Kidney (tissue), 14 donors: Measurements from ENCODE around the gene LBX1. TPM values are rescaled to one million over a fixed set of nuclear protein-coding genes. Genes with fewer than 3 reads are reported as not detected.

Source experiments
- DNase-seq, 5 donors: peaks; one replicate each; pipeline ENCODE4 v3.0.0-alpha.2; 2013 to 2020
- FAIRE-seq: peaks from 2 replicates; lab custom pipeline; 2012; peaks lifted over from hg19 to GRCh38; lab: Jason Lieb, UNC
- H3K27ac ChIP-seq, 2 donors: one replicate each; pipeline ENCODE4 v1.7.0; 2013; ENCODE audit warnings: low read depth in 2 of 2, low read length in 2 of 2, inconsistent platforms in 1 of 2
- H3K27me3 ChIP-seq: one replicate; pipeline ENCODE4 v1.7.1; 2013; ENCODE audit warnings: low read length, inconsistent platforms; ENCODE audit not compliant: control insufficient read depth, insufficient read depth
- H3K36me3 ChIP-seq, 3 donors: one replicate each; pipeline versions ENCODE4 v1.7.0 to v1.7.1; 2013; ENCODE audit warnings: low read length in 3 of 3, control low read depth in 1 of 3, inconsistent platforms in 1 of 3; ENCODE audit not compliant: insufficient read depth in 3 of 3, control insufficient read depth in 2 of 3
- H3K4me1 ChIP-seq, 3 donors: one replicate each; pipeline versions ENCODE4 v1.7.0 to v1.7.1; 2013; ENCODE audit warnings: low read length in 3 of 3, inconsistent platforms in 1 of 3, low read depth in 1 of 3; ENCODE audit not compliant: control insufficient read depth in 2 of 3, insufficient read depth in 2 of 3
- H3K4me3 ChIP-seq, 3 donors: one replicate each; pipeline versions ENCODE4 v1.7.0 to v1.8.1; 2013; ENCODE audit warnings: low read length in 3 of 3, control low read depth in 1 of 3, inconsistent platforms in 1 of 3
- H3K9ac ChIP-seq, 3 donors: one replicate each; pipeline versions ENCODE4 v1.7.0 to v1.7.1; 2013; ENCODE audit warnings: low read length in 3 of 3, control low read depth in 1 of 3, inconsistent platforms in 1 of 3
- H3K9me3 ChIP-seq, 3 donors: one replicate each; pipeline versions ENCODE4 v1.7.0 to v1.7.1; 2013; ENCODE audit warnings: low read length in 3 of 3, control low read depth in 1 of 3, inconsistent platforms in 1 of 3; ENCODE audit not compliant: control insufficient read depth in 2 of 3, insufficient read depth in 1 of 3
- CTCF ChIP-seq: IDR thresholded peaks from 3 replicates; pipeline ENCODE4 v1.5.1; 2012; ENCODE audit warnings: mild to moderate bottlenecking, moderate library complexity, borderline replicate concordance; ENCODE audit not compliant: insufficient read depth; ENCODE audit errors: extremely low read depth
- intact Hi-C: fragments of 100-400 bp; cut with DNase I; formaldehyde crosslinking; loops from one replicate; pipeline ENCODE4 v1.11.1; 2022
- polyA plus RNA-seq: library from polyadenylated mRNA; stranded (reverse); fragments of 350-450 nt; fragmentation: Illumina TruSeq; extraction: RNeasy Lipid Tissue Mini Kit (QIAGEN cat#74804); gene quantifications from one replicate; pipeline ENCODE4 v1.2.3, GENCODE V29; 2014; ENCODE audit warnings: low read depth, low replicate concordance; ENCODE audit not compliant: insufficient read depth
- total RNA-seq: library from RNA; stranded (reverse); fragmentation: NEBNext Ultra II Directional; extraction: Animal tissue kit (Norgen Biotek cat#: 25700); gene quantifications from one replicate; pipeline ENCODE4 v1.2.1, GENCODE V29; 2021
- donor health status: control.
- donor health status: control.
- donor health status: control.
- donor health status: control.
- donor health status: control.
- donor health status: DM: yes; HTN: yes; CAD: no.
- donor health status: Normal renal cell carcinoma (clear cell type).

LBX1 gene
- total and polyA plus RNA-seq, 2 donors from 2014 or later, result not detected

GRCh38 chr10:101261702-101262101 lies 32.4 kb upstream of the LBX1 start:
- H3K9me3 ChIP-seq, result peaks cover 0 to 4% (median 4%) of the 10 kb centered on the region in 3 donors

GRCh38 chr10:101260764-101261481 lies 31.7 kb upstream of the LBX1 start:
- FAIRE-seq (no peak), DNase-seq (peak in 4 of 5 donors; percentile 41 to 72 (median 63))
- Histone ChIP-seq H3K27ac (no peak overlapping the region), H3K9ac (no peak overlapping the region), H3K27me3 (no peaks in the 10 kb centered on the region), H3K36me3 (no peaks in the 10 kb centered on the region), H3K4me1 (no peaks in the 10 kb centered on the region), H3K4me3 (no peak overlapping the region), H3K9me3 (peaks cover 0 to 4% (median 4%) of the 10 kb centered on the region in 3 donors)
- no peak for TF ChIP-seq CTCF
- intact Hi-C loops, result no loop called here

More at GRCh38 chr10:101261702-101262101, 32.4 kb upstream of the LBX1 start:
- DNase-seq, result peak in 1 of 5 donors; percentile 45
- no peak overlapping the region for H3K4me3 ChIP-seq
- H3K4me1 ChIP-seq, result no peaks in the 10 kb centered on the region
- H3K36me3 ChIP-seq, result no peaks in the 10 kb centered on the region
- H3K9ac ChIP-seq, result no peak overlapping the region
- TF ChIP-seq CTCF, result no peak
- FAIRE-seq, result no peak
- H3K27ac ChIP-seq, result no peak overlapping the region
- intact Hi-C loops, result no loop called here
- no peaks in the 10 kb centered on the region for H3K27me3 ChIP-seq

- H3K36me3 ChIP-seq, result no peaks in the 10 kb centered on the region
- no peak overlapping the region for H3K9ac ChIP-seq
- H3K27me3 ChIP-seq, result no peaks in the 10 kb centered on the region
- peaks cover 0 to 4% (median 4%) of the 10 kb centered on the region in 3 donors for H3K9me3 ChIP-seq
- no peak for TF ChIP-seq CTCF
- H3K4me1 ChIP-seq, result no peaks in the 10 kb centered on the region
- intact Hi-C loops, result no loop called here
- FAIRE-seq, result no peak
- no peak overlapping the region for H3K4me3 ChIP-seq
- H3K27ac ChIP-seq, result no peak overlapping the region
- DNase-seq, result no peak
Measured at GRCh38 chr10:101258179-101258885, 29.1 kb upstream of the LBX1 start.
